ENCODE measurements around the gene HK1. TPM values are rescaled to one million over a fixed set of nuclear protein-coding genes. Genes with fewer than 3 reads are reported as not detected.

HK1 gene
- total RNA-seq, 1 donor from 2014 or later = 109 TPM

GRCh38 chr10:69416695-69417094, 138.4 kb downstream of the HK1 start, which contains the start of gene TACR2:
Gene TACR2 (minus strand): TSS chr10:69416918. CDS start chr10:69416323, 595 bp downstream.
- DNase-seq (ENCODE audit: low spot score) = no peak

- no peak for DNase-seq (ENCODE audit: low spot score)
These were observed 139.2 kb downstream of the HK1 start for GRCh38 chr10:69417542-69417941.

- no peak for DNase-seq (ENCODE audit: low spot score)
These were observed 139.9 kb downstream of the HK1 start for GRCh38 chr10:69418052-69418752.

GRCh38 chr10:69419096-69419743, 140.9 kb downstream of the HK1 start:
- no peak for DNase-seq (ENCODE audit: low spot score)

GRCh38 chr10:69419744-69420126, 141.4 kb downstream of the HK1 start:
- no peak for DNase-seq (ENCODE audit: low spot score)

- DNase-seq (ENCODE audit: low spot score) = no peak
These were observed 143.5 kb downstream of the HK1 start for GRCh38 chr10:69421611-69422308.

GRCh38 chr10:69422676-69423075, 144.4 kb downstream of the HK1 start:
- DNase-seq (ENCODE audit: low spot score) = no peak

GRCh38 chr10:69425041-69425440, 146.7 kb downstream of the HK1 start:
- no peak for DNase-seq (ENCODE audit: low spot score)

GRCh38 chr10:69425511-69426298, 147.4 kb downstream of the HK1 start:
- no peak for DNase-seq (ENCODE audit: low spot score)

GRCh38 chr10:69426376-69426727, 148.1 kb downstream of the HK1 start:
- no peak for DNase-seq (ENCODE audit: low spot score)

GRCh38 chr10:69428165-69428564, 149.9 kb downstream of the HK1 start:
- DNase-seq (ENCODE audit: low spot score) = no peak

- DNase-seq (ENCODE audit: low spot score) = no peak
These were observed 155.9 kb downstream of the HK1 start for GRCh38 chr10:69434169-69434568.

GRCh38 chr10:69434926-69435325, 156.6 kb downstream of the HK1 start:
- DNase-seq (ENCODE audit: low spot score) = no peak

- DNase-seq (ENCODE audit: low spot score) = no peak
These were observed 157.7 kb downstream of the HK1 start for GRCh38 chr10:69435966-69436520.

GRCh38 chr10:69437321-69438259, 159.3 kb downstream of the HK1 start:
- no peak for DNase-seq (ENCODE audit: low spot score)

- DNase-seq (ENCODE audit: low spot score) = no peak
These were observed 160.4 kb downstream of the HK1 start for GRCh38 chr10:69438536-69439349.

- no peak for DNase-seq (ENCODE audit: low spot score)
These were observed 161.0 kb downstream of the HK1 start for GRCh38 chr10:69439350-69439739.

- DNase-seq (ENCODE audit: low spot score) = no peak
These were observed 161.7 kb downstream of the HK1 start for GRCh38 chr10:69439813-69440506.

- DNase-seq (ENCODE audit: low spot score) = no peak
These were observed 165.1 kb downstream of the HK1 start for GRCh38 chr10:69443354-69443753.

All from mesenteric fat pad (tissue), 1 donor.